HG03095 (cell line): ENCODE data around the gene HCAR3.
"Not testable (repeated sequence)": the region's sequence is repeated elsewhere in the genome, so short reads cannot be mapped to it uniquely, and the experiment has no call there.

Experiments used
- ATAC-seq: cut with Tn5 transposase; IDR thresholded peaks from one replicate; pipeline ENCODE4 v1.9.1; 2021; ENCODE audit warnings: moderate library complexity; ENCODE audit not compliant: unreplicated experiment

Gene HCAR3

GRCh38 chr12:122724641-122725243 lies 8.1 kb upstream of the HCAR3 start:
- no peak for ATAC-seq

- no peak for ATAC-seq
These were observed 5.8 kb upstream of the HCAR3 start for GRCh38 chr12:122722387-122722786.

- no peak for ATAC-seq
These were observed 4.5 kb upstream of the HCAR3 start for GRCh38 chr12:122721057-122721545.

- not testable (repeated sequence) for ATAC-seq
These were observed 1.4 kb downstream of the HCAR3 start for GRCh38 chr12:122715211-122715610.

GRCh38 chr12:122713491-122714188 lies 3.0 kb downstream of the HCAR3 start:
- not testable (repeated sequence) for ATAC-seq

- not testable (repeated sequence) for ATAC-seq
These were observed 5.3 kb downstream of the HCAR3 start for GRCh38 chr12:122711266-122711665.

- not testable (repeated sequence) for ATAC-seq
These were observed 6.3 kb downstream of the HCAR3 start for GRCh38 chr12:122710341-122710740.

- ATAC-seq: not testable (repeated sequence)
These were observed 7.3 kb downstream of the HCAR3 start for GRCh38 chr12:122709287-122709686.

- not testable (repeated sequence) for ATAC-seq
These were observed 12.8 kb downstream of the HCAR3 start for GRCh38 chr12:122703841-122704240.

- ATAC-seq: not testable (repeated sequence)
These were observed 13.6 kb downstream of the HCAR3 start, which contains the start of gene HCAR2 for GRCh38 chr12:122702890-122703611. TSS of gene HCAR2 (minus strand) at chr12:122703357. CDS start at chr12:122703283, 74 bp downstream.

GRCh38 chr12:122701481-122701880 lies 15.1 kb downstream of the HCAR3 start:
- ATAC-seq: not testable (repeated sequence)

- ATAC-seq: not testable (repeated sequence)
These were observed 16.4 kb downstream of the HCAR3 start for GRCh38 chr12:122700038-122700710.

- not testable (repeated sequence) for ATAC-seq
These were observed 19.7 kb downstream of the HCAR3 start for GRCh38 chr12:122696922-122697321.

GRCh38 chr12:122691566-122691965 lies 25.0 kb downstream of the HCAR3 start:
- no peak for ATAC-seq

- no peak for ATAC-seq
These were observed 28.3 kb downstream of the HCAR3 start for GRCh38 chr12:122688291-122688690.

GRCh38 chr12:122687086-122687485 lies 29.5 kb downstream of the HCAR3 start:
- no peak for ATAC-seq

GRCh38 chr12:122686538-122686937 lies 30.1 kb downstream of the HCAR3 start:
- no peak for ATAC-seq

GRCh38 chr12:122684297-122684813 lies 32.3 kb downstream of the HCAR3 start:
- ATAC-seq: no peak

- ATAC-seq: no peak
These were observed 34.8 kb downstream of the HCAR3 start for GRCh38 chr12:122681814-122682213.

- not testable (repeated sequence) for ATAC-seq
These were observed 35.6 kb downstream of the HCAR3 start for GRCh38 chr12:122680989-122681388.

- ATAC-seq: not testable (repeated sequence)
These were observed 39.8 kb downstream of the HCAR3 start for GRCh38 chr12:122676781-122677180.
